GM19324 (cell line): ENCODE data around the gene CUX1.
"Not testable (repeated sequence)": the region's sequence is repeated elsewhere in the genome, so short reads cannot be mapped to it uniquely, and the experiment has no call there.

Experiments
- ATAC-seq: cut with Tn5 transposase; IDR thresholded peaks from one replicate; pipeline ENCODE4 v1.9.1; 2021; ENCODE audit warnings: mild to moderate bottlenecking, moderate library complexity; ENCODE audit not compliant: unreplicated experiment, low FRiP score

CUX1 gene

DNA sequence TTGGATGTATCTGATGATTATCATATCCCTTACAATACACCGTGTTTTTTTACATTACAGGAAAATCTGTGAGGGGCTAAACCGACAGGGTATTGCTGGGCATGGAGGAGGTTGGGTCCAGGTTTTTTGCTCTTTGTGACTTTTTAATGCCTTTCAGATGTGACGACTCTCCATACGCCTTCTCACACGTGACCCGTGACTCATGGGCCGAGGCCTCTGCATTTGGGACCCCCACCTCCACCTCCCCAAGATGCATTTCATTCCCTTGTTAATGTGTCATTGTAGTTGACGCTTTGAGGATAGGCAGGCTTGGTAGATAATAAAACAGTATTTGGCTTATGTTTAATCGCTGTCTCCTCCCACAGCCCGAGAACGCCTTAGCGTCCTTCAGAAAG lies 95.3 kb downstream of the CUX1 start:
- no peak for ATAC-seq

DNA sequence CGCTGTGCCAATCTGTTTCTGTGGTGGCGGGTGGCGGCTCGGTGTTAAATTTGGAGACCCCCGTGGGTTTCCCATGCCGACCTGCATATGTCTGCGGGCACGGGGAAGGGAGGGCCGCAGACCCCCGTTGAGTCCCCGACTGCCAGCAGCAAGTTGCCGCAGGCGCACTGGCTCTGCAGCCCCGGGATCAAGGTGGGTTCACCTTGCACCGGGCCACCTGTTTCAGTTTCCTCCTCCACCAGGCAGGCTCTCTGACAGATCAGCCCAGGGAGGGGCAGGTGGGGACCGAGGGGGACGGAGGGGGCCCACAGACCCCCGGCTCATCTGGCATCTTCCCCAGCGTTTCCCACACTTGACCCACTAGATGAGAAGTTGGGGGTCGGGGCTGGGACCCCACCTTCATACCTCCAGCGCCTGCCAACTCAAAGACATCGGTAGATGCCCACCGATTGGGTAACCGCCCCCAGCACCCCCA lies 95.9 kb downstream of the CUX1 start:
- ATAC-seq, result no peak

DNA sequence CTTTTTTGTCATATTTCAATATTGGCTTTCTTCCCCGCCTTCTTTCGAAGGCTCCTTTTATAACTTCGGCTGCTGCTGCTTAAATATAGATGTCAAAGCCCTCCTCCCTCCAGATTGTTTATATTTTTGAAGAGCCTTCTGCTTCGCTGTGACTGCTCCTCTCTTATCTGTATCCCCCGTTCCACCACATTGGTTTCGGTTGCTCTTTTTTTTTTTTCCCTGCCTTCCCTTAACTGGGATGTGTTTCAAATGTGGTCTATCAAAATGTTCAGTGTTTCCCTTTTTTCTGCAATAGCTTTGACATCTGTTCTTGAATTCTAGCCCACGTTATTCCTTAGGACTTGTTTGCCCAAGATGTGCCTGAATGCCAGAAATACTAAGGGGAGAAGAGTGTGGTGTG lies 96.4 kb downstream of the CUX1 start:
- ATAC-seq, result no peak

DNA sequence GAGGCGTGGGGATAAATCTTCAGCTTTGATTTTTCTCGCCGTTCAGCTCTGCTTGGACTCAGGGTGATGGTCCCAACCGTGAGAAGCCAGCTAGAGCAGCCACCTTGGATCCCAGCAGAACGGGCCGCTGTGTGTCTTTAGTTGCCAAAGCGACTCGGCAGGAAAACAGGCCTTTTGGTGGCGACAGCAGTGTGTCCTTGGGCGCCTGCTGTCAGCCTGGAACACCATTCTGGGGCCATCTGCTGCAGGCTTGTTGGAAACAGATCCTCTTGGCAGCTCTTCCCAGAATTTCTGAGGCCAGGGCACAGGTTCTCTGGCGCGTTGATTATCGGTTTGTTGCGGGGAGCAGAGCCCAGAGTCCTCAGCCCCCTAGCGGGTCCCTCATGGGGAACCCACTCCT lies 97.6 kb downstream of the CUX1 start:
- no peak for ATAC-seq

DNA sequence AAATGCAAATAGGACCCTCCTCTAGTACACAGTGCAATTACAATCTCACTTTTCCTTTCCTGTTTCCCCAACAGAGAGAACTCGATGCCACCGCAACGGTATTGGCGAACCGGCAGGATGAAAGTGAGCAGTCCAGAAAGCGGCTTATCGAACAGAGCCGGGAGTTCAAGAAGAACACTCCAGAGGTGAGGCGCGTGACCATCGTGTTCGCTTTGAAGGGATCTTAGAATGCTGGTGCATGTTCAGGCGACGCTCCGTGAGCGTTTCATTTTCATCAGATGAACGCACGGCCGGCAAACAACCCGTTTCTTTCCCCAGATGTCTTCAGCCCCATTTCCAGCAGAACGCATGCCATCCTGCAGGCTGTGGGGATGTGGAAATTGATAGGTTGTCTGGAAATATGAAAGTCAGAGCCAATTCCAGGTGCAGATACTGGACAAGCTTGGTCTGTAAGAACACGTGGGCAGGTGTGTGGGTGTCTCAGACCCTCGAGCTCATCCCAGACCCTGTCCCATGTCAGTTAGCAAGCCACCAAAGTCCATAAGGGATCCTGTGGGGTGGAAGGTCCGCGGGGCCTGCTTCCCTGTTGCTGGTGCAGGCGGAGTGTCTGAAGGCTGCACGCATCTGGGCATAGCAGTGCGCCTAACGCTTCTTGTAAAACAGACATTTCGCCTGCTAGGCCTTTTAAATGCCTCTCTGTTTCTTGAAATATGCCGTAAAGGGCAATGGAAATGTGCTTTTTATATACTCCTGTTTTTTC lies 98.8 kb downstream of the CUX1 start:
- no peak for ATAC-seq

DNA sequence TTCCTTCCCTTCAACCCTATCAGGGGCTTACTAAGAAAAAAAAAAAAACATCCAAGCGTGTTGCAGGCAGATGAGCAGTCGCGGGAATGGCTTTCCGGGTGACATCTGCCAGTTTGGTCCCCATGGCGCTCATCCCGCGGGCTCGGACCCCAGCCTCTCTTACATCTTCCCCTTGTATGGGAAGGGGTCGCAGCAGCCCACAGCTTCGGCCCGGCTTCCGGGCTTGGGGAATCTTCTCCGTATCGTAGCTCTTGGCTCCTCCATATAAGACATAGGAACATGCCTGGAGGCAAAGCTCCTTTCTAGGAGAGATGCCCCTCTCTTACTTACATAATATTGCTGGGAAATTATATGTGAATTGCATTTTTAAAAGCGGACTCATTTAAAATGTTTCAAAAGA lies 99.5 kb downstream of the CUX1 start:
- no peak for ATAC-seq

DNA sequence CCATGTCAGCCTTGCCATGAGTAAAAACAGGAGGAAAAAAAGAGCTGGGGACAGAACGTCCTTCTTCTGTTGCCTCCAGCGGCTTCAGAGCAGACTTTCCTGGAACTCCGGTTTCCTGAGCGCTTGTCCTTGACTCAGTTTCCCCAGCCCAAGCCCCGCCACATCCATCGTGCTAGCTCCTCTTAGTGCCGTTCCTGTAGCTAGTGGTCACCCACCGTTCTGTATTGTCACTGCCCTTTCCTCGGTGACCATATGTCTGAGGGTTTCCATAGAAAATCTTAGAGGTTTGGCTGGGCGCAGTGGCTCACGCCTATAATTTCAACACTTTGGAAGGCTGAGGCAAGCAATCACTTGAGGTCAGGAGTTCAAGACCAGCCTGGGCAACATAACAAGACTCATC lies 100.1 kb downstream of the CUX1 start:
- no peak for ATAC-seq

DNA sequence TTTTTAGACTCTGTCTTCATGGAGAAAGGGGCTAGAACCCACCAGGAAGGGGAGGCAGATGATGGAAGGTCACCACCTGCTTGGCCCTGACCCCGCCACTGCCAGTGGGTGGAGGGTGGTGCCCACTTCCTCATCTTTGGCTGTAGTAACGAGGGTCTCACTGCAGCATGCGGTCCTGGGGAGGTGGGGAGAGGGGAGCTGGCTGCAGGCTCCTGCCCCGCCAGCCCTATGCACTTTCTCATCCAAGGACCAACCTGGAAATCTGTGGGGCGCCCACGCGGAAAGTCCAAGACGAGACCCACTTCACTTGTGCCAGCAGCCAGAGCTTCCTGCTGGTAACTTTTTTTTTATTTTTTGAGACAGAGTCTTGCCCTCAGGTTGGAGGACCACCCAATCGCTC lies 101.0 kb downstream of the CUX1 start:
- no peak for ATAC-seq

DNA sequence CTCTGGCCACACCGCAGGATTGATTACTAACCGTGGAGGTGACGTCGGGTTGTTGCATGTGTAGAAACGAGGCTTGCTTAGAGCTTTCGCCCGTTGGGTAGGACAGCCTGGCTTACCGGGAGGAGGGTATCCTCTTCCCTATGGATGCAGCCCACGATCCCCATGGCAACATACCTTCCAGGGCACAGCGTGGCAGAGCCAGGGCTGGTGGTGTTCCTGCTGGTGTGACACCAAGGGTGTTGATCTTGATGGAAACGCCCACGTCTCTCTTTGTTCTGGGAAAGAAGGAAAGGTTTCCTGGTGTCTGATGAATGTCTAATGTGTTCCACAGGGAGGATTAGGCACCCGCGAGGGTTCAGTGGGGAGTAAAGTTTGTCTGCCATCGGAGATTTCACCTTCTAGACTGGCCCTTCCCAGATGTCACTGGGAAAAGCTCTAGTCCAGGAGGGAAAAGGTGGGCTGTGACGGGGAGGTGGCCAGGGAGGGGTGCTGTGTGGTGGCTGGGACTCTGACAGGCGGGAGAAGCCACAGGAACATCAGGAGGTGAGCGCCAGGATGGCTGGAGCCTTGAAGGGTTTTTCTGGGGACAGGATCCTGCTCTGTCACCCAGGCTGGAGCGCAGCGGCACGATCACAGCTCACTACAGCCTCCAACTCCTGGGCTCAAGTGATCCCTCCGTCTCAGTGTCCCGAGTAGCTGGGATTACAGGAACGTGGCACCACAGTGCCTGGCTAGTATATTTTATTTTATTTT lies 102.1 kb downstream of the CUX1 start:
- no peak for ATAC-seq

DNA sequence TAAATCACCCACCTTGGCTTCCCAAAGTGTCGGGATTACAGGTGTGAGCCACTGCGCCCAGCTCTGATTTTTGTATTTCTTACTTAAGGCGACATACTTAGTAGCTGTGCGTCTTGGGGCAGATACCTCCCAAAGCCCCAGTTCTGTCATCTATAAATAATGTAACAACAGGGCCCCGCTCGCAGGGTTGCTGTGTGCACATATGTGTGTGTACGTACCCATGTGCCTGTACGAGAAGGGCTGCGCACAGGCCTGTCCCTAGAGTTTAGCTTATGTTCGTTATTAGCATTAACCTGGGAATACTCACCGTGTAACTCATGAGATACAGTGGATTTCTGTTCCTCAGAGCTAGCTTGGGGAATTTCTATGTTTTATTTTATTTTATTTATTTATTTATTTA lies 103.6 kb downstream of the CUX1 start:
- ATAC-seq, result no peak

DNA sequence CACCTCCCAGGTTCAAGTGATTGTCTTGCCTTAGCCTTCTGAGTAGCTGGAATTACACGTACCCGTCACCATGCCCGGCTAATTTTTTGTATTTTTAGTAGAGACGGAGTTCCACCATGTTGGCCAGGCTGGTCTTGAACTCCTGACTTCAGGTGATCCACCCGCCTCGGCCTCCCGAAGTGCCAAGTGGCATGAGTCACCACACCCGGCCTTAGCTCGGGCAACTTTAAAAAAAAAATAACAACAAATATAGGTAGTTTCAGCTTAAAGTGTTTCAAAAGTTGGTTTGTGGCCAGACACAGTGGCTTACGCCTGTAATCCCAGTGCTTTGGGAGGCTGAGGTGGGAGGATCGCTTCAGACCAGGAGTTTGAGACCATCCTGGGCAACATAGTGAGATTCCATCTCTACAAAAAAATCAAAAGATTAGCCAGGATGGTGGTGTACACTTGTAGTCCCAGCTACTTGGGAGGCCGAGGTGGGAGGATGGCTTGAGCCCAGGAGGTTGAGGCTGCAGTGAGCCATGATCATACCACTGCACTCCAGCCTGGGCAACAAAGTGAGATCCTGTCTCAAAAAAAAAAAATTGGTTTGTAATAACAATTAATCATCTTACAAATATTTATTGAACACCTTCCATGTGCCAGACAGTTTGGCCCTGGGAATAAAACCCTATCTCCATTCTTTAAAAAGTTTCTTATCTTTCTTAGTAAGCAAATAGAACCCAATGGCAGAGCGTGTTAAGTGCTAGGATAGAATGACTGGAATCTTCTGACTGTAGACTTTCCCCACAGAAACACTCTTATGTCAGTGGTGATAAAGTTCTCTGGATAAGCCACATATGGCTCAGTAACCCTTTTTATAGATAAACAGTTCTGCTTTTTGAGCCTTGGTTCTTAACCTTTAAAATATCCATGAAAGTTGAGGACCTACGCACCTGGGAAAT lies 104.4 kb downstream of the CUX1 start:
- ATAC-seq, result not testable (repeated sequence)

DNA sequence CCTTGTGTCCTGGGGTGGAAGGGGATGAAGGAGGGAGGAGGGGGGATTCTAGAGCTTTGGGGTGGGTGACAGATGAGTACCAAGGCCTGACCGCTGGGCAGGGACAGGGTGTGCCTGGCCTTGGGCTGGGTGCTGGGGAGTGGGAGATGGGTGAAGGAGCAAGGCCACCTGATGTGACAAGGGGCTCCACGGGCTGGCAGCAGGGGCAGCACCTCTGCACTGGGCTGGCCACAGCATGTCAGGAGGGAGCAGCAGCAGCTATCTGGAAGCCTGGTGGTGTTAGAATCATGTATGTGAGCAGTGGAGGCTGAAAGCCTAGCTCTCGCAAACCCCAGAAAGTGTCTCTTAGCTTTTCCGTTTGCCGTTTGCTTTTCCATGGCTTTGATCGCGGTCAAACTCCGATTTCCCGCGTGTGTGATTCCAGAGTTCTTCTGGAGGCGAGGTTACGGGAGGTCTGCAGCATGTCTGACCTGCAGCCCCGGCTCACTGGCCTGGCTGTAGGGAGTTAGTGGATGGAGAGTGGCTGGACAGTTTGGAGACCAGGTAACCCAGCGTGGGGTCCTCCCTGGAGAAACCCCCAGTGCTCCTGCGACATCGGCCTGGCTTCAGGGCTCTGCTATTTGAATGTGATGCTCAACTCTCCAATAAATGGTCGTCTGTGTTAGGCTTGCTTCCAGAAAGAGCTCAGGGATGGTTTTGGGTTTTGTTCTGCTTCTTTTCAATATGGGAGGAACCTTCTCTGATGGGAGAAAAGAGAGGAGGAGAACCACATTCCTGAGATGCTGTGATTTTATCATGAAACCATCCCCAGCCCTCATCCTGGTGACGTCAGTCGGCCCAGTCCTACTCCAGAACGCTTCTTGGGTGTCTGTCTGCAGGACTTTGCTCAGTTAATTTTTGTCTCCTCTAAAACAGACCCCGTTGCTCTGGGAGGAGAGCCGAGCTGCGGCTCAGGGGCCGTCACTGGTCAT lies 105.5 kb downstream of the CUX1 start:
- ATAC-seq, result no peak

DNA sequence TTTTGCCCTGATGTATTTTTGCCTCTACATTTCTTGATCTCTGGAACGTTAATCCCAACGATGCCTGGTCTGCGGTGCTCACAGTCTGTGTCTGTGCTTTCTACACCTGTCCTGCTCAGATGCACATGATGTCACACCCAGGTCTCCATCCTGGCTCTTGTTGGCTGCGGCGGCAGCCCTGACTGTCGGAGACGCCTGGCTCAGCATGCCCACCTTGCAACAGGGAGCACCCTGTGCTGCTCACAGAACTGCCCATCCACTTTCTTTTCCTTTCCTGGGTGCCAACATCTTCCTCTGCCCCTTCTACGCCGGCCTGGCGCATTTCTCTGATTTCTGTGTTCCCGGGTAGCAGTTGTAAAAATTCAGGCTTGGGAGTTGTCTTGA lies 106.2 kb downstream of the CUX1 start:
- no peak for ATAC-seq

DNA sequence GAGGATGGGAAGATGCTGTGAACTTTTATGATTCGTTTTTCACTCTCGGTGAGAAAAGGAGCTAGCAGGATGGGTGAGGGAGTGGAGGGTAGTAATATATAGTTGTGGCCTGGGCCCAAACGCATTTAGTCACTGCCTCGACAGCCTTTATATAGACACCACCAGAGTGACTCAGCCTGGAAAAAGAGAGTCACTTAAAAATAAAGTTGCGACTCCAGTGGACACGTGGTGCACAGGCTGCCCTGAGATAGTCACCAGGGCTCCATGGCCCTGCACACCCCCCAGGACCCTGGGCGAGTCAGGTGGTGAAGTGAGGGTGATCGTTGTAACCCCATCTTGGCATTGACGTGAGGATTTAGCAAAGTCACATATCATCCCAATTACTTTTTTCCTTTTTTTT lies 106.7 kb downstream of the CUX1 start:
- ATAC-seq, result no peak

DNA sequence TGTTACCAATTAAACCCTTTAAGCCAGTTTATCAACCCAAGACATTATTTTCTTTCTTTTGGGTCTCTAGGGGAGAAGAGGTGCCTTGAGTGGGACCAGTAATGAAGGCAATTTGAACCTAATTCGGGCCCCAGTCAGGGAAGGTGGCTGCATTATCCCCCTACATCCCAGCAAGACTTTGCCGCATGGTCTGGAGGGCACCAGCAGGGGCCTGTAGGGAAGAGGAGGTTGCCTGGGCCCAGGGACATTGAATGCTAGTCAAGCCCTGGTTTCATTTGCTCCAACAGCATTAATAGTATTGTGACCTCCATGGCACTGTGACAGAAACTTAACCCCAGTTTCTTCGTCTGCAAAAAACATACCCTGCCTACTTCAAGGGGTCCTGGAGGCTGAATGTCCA lies 108.8 kb downstream of the CUX1 start:
- no peak for ATAC-seq

DNA sequence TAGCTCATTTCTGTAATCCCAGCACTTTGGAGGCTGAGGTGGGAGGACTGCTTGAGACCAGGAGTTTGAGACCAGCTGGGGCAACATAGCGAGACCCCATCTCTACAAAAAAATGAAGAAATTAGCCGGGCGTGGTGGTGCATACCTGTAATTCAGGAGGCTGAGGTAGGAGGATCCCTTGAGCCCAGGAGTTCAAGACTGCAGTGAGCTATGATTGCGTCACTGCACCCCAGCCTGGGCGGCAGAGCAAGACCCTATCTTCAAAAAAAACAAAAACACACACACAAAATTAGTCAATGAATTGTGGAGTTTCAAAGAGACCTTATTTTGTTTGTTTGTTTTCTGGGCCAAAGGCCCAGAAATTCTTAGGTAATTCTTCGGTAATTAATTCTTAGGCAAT lies 110.0 kb downstream of the CUX1 start:
- ATAC-seq, result no peak

DNA sequence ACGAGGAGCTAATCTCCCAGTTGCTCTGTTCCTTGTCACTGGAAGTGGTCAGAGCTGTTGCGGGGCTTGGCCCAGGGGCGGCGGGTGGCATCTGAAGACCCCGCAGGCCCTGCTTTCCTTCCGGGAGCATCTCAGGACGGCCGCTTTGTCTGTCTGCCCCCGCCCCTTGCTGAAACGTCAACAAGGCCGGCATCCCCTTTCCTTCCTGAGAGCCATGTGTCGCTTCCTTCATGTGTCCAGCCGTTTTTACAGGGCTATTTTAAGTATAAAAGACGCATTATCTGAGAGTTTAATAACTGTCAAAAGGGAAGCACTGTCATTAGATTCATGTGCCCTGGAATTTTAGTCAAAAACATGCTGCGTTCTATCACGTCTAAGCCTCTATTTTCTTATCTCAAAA lies 110.4 kb downstream of the CUX1 start:
- ATAC-seq, result no peak

DNA sequence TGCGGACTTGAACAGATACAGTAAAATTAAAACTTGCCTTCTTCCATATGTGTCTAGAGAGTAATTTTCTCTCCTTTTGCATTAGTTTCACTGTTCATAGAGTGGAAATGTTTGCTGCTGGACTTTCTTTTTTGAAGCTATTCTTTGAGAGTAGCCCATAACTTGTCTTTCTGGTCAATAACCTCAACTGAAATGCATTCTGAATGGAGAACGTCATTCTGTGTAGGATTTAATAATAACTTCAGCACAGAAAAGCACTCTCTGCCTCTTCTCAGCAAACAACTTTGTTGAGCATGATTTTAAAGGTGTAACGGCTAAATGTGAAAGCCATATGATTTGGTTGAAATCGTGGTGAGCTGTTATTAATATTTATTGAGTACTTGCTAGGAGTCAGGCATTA lies 111.8 kb downstream of the CUX1 start:
- ATAC-seq, result no peak

DNA sequence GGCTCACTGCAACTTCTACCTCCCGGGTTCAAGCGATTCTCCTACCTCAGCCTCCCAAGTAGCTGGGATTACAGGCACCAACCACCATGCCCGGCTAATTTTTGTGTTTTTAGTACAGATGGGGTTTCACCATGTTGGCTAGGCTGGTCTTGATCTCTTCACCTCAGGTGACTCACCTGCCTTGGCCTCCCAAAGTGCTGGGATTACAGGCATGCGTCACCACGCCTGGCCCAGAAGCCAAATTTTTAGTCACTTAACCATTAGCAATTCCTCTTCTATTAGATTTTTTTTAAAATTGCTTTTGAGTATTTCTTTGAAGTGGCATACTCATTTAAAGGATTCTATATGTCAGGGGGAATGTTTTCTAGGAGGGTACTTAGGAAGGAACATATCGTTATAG lies 112.5 kb downstream of the CUX1 start:
- not testable (repeated sequence) for ATAC-seq

DNA sequence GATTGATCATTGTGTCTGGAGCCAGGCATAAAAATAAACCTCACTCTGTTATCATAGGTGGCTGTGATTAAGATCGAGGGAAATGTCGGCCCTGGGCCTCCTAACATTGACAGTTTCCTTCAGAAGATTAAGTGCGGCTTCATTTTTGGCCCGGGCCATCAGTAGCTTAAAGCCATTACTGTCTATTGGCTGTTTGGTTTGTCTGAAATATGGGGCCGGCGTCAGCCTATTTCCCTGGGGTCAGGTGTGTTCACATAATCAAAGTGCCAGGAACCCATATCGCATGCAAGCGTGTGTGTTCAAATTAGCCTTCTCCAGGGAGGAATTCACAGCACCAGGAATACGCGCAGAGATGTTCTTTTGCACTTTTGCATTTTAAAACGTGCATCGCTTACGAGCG lies 114.7 kb downstream of the CUX1 start:
- no peak for ATAC-seq
